ENCODE data around the gene CREB3L1. TPM values are rescaled to one million over a fixed set of nuclear protein-coding genes. Genes with fewer than 3 reads are reported as not detected.

CREB3L1 gene, protein sequence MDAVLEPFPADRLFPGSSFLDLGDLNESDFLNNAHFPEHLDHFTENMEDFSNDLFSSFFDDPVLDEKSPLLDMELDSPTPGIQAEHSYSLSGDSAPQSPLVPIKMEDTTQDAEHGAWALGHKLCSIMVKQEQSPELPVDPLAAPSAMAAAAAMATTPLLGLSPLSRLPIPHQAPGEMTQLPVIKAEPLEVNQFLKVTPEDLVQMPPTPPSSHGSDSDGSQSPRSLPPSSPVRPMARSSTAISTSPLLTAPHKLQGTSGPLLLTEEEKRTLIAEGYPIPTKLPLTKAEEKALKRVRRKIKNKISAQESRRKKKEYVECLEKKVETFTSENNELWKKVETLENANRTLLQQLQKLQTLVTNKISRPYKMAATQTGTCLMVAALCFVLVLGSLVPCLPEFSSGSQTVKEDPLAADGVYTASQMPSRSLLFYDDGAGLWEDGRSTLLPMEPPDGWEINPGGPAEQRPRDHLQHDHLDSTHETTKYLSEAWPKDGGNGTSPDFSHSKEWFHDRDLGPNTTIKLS
- total RNA-seq, result 1.2 TPM

DNA sequence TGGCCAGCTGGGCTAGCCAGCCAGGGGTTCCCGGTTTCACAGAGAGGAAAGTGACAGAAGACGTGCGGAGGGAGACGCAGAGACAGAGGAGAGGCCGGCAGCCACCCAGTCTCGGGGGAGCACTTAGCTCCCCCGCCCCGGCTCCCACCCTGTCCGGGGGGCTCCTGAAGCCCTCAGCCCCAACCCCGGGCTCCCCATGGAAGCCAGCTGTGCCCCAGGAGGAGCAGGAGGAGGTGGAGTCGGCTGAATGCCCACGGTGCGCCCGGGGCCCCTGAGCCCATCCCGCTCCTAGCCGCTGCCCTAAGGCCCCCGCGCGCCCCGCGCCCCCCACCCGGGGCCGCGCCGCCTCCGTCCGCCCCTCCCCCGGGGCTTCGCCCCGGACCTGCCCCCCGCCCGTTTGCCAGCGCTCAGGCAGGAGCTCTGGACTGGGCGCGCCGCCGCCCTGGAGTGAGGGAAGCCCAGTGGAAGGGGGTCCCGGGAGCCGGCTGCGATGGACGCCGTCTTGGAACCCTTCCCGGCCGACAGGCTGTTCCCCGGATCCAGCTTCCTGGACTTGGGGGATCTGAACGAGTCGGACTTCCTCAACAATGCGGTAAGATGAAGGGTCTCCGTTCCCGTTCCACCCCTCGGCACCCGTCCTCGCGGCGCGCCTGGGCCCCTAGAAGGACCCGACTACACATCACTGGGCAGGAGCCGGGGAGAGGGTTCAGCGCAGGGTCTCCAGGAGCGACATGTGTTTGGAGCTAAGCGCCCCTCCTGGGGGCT lies at the start of gene CREB3L1:
TSS of gene CREB3L1 (plus strand) at position 41 of the 765 bp plus-strand sequence. CDS start at position 491, 450 bp downstream.
- DNase-seq, result no peak

DNA sequence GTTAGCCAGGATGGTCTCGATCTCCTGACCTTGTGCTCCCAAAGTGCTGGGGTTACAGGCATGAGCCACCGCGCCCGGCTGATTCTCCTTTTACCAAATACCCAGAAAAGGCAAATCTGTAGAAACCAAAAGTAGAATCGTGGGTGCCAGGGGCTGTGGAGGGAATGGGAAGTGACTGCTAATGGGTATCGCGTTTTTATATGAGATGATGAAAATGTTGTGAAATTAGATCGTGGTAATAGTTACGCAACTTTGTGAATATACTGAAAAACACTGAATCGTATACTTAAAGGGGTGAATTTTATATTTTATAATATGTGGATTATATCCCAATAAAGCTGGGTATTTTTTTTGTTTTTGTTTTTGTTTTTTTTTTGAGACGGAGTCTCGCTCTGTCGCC lies 48.2 kb upstream of the CREB3L1 start:
- DNase-seq, result no peak

DNA sequence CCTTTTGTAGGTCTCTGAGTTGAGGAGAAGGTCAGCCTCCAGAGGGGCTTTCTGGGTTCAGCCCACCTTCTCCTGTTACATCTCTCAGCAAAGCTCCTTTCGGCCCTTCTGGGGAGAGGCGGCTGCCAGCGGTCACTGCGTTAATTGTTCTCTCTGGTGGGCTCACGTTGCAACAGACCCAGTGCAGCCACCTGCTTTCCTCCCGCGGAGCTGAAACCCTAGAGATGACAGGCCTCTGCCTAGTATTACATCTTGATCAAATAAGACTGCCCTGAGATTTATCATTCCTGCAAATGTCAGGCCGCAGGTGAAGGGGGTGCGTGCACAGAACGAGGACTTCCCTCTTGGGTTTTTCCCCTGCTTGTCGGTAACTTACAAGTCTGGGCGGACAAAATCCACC lies 43.2 kb upstream of the CREB3L1 start:
- DNase-seq, result no peak

DNA sequence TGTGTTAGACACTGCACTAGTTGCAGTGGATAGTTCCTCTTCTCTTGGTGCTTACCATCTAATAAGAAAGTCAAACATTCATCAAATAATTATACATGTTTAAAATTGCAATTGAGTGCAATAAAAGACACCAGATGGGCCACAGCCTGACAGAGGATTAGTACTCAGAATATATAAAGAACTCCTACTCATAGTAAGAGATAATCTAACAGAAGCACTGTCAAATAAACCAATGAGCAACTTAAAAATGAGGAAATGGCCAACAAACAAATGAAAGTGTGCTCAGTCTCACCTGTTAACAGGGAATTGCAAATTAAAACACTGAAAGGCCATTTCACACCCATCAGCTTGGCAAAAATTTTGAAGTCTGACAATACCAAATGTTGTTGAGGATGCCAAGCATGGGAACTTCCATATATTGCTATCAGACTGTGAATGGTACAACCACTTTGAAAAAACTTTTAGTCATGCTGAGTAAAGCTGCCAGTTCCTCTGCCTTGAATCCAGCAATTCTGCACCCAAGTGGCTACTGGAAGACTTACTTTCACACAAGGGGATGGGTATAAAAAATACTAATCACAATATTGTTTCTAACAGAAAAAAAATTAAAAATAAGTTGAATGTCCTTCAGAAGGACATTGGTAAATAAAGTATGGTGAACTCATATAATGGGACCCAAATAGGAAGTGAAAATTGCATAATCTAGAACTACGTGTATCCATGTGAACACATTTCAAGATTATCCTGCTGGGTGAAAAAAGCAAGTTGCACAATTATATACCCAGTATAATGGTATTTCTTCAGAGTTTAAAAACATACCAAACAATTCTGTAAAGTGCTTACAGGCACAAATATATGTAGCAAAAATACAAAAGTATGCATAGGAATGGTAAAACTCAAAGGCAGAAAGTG lies 41.4 kb upstream of the CREB3L1 start:
- no peak for DNase-seq

DNA sequence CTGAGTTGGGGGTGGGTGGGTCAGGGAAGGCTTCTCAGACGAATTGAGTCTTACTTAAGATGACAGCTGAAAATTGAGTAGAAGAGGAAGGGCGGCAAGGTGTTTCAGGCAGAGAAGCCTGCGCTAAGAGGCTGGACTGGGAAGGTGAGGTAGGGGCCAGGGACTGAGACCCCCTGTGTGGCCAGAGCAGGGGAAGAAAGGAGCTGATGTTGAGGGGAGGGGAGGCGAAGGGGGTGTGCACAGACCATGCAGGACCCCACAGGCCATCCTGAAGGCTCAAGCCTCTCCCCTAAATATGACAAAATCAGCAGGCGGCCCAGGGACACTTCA lies 40.6 kb upstream of the CREB3L1 start:
- no peak for DNase-seq

DNA sequence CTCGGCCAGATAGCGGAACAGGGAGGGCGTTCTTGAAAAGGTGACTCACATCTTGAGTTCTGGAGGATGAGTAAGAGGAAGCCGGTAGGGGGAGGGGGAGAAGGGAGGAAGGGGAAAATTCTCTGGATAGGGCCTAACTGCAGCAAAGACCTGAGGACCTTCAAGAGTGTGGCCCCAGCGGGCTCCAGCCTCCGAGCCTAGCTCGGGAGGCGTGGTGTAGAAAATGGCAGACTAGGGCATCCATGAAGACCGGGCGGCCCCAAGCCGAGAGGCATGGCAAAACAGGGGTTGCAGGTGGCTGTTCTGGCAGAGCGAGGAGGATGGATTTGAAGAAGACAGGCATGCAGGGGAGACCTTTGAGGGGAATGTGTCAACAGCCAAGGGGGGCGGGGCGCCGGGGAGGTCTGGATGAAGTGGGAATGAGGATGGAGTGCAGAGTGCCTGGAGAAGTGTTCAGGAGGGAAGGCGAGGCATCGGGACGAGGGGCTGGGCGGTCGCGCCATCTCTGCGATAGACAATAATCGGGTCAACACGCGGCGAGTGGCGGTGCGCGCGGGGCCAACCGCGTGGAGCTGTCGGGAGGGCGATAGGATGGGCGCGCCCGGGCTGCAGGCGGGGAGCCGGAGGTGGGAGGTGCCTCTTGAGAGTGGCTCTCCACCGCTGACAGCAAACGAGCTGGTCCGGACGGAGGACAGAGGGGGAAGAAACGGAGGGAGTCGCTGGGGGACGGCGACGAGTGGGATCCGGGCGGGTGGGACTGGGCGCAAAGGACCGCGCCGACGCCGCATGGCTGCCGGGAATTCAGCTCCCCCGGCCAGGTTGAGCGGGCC lies 40.0 kb upstream of the CREB3L1 start:
- peak; percentile 35 for DNase-seq

DNA sequence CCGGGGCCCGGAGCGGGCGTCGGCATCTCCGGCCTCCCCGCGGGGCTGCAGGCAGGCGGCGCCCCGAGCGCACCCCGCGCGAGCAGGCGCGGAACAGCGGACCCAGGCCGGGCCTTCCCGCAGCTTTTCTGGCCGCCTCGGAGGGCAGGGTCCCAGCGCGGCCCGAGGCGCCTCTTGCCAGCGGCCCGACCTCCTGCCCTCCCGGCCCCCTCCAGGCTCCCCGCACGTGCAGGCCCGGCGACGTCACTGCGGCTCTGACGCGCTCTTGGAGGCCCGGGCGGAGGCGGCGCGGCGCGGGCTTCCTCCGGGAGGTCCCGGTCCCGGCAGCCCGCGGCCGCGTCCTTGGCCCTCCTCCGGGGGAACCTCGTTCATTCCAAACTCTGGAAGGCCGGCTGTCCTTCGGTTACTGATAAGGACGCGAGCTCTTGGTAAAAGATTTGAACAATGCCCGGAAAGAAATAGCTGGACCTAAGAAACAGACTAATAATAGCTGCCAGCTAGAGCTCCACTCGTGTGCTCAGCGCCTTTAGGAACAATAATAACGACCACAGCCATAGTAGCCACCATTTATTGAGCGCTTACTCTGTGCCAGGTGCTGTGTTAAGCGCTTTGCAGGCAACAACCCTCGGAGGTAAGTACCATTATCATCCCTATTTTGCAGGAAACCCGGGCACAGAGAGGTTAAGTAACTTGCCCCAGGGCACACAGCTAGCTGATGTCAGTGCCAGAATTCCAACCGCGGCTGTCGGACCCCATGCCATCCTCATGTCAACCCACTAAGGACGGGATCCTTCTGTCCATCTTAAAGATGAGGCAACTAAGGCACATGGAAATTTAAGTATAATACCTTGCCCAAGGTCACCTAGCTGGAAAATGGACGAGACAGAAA lies 39.1 kb upstream of the CREB3L1 start:
- DNase-seq, result no peak

DNA sequence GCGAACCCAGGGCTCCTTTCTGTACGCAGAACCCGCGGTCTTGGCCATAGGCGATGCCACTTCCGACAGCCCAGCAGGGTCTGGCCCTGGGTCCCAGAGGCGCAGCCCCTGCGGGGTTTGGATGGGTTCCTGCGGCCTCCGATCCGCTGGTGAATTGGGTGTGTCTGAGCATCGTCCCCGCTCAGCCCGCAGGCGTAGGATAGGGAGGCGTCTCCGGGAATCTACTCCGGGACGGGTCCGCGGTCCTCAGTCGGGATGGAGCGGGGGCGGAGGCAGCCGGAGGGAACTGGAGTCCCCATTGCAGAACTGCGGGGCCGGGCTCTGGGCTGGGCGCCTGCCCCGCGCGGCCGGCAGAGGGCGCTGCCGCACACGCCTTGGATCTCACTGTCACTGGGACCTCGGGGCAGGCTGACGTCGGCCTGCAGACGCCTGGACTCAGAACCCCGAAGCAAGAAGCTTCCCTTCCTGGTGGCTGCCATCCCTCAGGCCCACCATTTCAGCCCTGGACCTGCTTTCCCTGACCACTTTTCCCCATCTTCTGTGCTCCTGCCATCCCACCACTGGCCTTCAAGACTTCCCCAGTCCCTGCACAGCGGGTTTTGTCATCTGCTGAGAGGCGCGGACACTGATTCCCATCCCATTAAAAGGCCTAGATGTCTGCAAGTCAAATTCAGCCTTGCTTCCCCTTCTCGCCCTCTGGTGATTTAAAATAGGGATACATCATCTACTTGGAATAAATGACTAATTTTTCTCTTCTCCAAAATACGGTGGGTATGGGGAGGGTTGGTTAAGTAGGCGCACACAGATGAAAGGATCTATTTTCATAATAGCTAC lies 38.3 kb upstream of the CREB3L1 start:
- DNase-seq, result peak; percentile 81

DNA sequence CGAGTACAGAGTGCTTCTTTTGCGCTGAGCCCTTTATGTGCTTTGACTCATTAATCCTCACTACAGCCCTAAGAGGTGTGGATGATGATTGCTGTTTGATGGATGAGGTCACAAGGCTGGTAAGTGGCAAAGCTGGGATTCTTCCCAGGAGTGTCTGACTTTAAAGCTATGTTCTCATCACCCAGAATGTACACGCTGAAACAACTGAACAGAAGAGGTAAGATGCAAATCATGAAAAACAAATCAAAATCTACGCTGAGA lies 37.7 kb upstream of the CREB3L1 start:
- DNase-seq, result no peak

DNA sequence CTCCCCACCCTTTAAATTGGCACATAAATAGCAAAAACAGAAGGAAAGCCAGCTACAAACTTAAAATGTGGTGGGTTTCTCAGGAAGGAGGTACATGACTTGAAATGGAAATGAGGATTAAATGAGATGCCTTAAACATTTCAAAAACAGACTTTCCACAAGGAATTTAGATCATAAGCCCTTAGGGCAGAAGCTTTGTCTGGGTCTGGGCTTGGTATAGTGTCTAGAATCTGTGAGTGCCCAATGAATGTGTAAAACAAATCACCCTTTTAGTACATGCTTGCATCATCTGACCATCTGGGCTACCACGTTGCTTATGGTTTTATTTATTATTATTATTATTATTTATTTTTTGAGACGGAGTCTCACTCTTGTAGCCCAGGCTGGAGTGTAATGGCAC lies 37.1 kb upstream of the CREB3L1 start:
- DNase-seq, result no peak

DNA sequence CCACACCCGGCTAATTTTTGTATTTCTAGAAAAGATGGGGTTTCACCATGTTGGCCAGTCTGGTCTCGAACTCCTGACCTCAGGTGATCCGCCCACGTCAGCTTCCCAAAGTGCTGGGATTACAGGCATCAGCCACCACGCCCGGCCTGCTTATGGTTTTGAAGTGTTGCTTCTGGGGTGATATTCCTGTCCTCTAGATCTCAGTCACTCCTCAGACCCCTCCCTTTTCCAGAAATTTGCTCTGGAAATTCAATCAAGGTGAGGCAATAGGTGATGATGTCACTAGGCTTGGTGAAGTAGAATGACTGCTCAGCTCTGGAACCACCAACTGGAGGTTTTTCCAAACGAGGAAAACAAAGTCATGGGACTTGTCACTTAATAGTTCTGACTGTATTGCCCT lies 36.6 kb upstream of the CREB3L1 start:
- no peak for DNase-seq

DNA sequence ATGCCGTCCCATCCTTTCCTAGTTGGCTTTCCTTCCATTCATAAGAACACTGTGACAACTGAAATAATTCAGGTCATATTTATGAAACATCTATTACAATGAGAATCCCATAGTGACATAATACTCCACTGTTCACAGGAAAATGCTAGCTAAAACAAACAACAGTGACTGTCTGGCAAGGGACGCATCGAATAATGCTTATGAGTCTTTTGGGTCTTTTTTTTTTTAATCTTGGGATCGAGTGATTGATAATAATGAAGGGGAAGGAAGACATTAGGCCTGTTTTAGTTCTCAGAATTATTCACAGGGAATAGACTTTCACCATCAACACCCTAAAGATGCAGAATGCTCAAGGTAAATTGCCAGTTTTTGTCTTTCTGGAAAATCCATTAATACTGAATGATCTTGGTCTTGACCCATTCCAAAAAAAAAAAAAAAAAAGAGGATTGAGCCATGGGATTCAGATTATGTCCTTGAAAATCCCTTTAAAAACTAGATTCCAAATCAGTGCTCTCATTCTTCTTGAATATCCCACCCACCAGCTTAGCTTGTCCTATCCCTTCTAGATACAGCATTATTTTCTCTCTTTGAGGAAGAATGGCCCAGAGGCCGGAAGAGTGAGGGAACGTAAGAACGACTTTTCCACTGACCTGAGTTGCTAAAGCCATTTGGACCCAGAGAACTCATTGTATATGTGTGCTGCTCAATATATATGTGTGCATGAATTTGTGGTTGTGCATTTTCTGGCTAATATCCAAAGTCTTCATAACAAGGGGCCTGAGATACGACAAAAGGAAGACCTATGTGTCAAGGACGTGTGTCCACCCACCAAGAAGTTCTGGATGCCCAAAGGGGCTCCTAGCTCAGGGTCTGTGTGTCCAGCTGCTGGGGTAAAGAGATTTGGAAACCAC lies 35.2 kb upstream of the CREB3L1 start:
- no peak for DNase-seq

DNA sequence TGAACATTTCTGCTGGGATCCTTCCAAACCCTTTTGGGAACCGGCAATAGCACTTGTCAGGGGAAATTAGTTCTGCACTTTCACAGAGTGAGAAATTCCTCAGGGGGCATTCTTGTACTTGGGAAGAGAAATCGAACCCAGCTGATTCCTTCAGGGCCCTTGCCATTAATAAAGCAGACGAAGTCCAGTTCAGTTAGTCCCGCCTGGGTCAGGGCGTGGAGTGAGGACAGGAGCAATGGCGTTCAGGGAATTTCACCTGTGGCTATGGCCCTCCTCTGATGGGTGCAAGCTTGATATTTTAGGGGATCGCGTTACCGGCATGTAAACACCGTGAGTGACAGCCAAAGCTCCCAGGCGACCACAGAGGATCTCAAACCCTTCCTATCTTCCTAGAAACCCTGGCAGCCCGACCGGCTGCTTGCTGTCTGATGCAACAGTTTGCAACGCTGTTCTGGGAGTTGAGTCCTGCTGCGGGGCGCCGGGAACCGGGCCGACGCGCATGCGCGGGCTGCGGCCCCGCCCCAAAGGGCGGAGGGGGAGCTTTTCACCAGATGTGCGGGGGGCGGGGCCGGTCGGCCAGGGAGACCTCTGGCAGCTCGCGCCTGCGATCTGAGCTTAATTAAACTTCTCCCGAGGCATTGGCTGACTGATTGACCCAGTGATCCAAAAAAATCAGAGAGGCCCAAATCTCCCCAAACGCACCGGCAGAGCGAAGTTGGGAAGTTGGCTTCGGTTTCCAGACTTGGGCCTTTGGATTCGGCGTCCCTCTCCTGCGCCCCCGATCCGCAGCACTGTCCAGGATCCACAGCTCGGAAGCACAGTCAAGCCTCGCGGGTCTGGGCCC lies 34.3 kb upstream of the CREB3L1 start:
- DNase-seq, result peak; percentile 83

DNA sequence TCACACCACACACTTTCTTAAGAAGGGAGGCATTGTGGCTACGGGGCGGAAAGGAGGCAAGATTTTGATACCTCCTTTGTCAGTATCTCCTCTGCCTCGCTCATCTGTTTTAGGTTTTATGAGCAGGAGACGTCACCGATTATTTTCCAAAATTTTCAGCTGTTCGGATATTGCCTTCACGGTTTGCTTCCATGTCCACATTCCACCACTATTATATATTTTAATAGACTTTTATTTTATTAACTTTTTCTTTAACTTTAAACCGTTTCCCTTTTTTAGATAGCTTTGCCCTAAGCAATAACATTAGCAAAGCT lies 33.7 kb upstream of the CREB3L1 start:
- DNase-seq, result no peak

DNA sequence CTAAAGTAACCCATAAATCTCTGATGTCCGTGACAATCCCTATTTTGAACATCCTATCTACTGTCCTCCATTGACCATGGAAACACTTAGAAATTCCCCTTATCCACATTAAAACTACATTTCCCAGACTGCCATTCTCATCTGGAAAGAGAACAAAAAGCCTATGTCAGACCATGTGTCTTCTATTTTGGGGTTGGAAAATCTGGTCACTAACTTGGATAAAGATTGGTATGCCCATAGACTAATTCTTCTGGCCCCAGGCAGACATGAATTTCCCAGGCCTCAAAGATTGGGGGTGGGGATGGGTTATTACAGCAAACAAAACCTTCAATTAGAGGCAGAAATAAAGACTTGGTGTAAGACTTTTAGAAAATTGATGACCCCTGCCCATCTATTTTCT lies 30.9 kb upstream of the CREB3L1 start:
- no peak for DNase-seq

DNA sequence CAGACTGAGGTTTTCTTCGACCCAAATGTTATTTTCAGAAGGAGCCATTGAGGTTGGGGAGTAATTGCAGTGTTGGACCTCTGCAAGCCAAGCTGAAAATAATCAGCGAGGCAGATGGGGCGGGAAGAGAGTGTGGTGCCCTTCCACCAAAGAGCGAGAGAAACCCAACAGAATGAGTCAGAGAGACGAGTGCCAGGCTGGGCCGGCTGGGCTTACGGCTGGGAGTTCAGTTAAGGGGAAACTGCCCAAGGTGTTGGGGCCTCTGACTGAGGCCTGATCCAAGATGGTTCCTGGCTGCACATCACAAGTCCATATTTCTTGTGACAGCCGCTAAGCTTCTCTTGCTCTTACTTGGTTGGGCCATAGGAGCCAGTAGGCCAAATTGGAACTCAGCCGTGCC lies 30.4 kb upstream of the CREB3L1 start:
- no peak for DNase-seq

DNA sequence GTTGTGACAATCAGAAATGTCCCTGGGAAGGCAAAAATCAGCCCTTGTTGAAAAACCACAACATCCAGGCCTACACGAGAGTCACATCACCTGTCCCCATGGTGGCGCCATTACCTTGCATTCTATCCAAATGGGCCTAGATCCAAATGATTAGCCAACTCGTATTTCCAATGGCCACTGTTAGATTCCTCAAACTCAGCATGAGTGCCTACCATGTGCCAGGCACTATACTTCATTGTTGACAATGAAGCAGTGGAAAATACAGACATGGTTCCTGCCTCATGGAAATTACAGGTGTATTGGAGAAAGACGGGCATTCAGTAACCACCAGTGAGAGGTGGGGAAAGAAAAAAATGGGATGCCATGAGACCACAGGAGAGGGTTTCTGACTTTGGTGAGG lies 29.8 kb upstream of the CREB3L1 start:
- DNase-seq, result no peak
